ENCODE measurements around the gene TAB2.

Gene TAB2

GRCh38 chr6:149373511-149373910 lies 56.0 kb downstream of the TAB2 start:
- Histone ChIP-seq H3K9ac (ENCODE audit: low read length) (no peak overlapping the region), H3K27ac (ENCODE audit: low read length, poor library complexity, severe bottlenecking) (no peak overlapping the region), H2BK15ac (ENCODE audit: low read depth, poor library complexity, severe bottlenecking) (no peak overlapping the region), H3K18ac (ENCODE audit: low read depth in 1 of 2, low read length in 2 of 2) (no peak overlapping the region), H3K4me3 (ENCODE audit: insufficient read depth in 1 of 2, low read depth in 1 of 2, low read length in 2 of 2) (no peak overlapping the region), H2AFZ (ENCODE audit: low read depth, low read length) (no peak overlapping the region), H3K23ac (ENCODE audit: low read length in 2 of 2) (no peak overlapping the region), H3K36me3 (ENCODE audit: control insufficient read depth in 1 of 2, insufficient read depth in 2 of 2, low read depth in 1 of 2, low read length in 2 of 2) (peaks cover 5 to 53% of the 10 kb centered on the region in 2 experiments), H2AK5ac (ENCODE audit: low read length, severe bottlenecking) (no peak overlapping the region), H3K4ac (ENCODE audit: low read depth in 1 of 2, low read length in 2 of 2) (no peak overlapping the region), H2BK120ac (ENCODE audit: low read depth, low read length) (no peak overlapping the region), H4K91ac (ENCODE audit: low read length) (no peak overlapping the region), H3K4me2 (ENCODE audit: low read length, poor library complexity, severe bottlenecking) (no peak overlapping the region), H4K8ac (ENCODE audit: low read length) (no peak overlapping the region), H3K9me3 (ENCODE audit: control insufficient read depth, low read length) (no peaks in the 10 kb centered on the region), H3K4me1 (ENCODE audit: control insufficient read depth, insufficient read depth, low read depth, low read length) (no peaks in the 10 kb centered on the region), H2BK12ac (ENCODE audit: low read length in 2 of 2) (no peak overlapping the region), H3K79me1 (replicated peaks; ENCODE audit: low read length, poor library complexity, severe bottlenecking) (peaks cover 12% of the 10 kb centered on the region), H2BK5ac (ENCODE audit: low read depth, low read length, poor library complexity, severe bottlenecking) (no peak overlapping the region), H3K14ac (ENCODE audit: low read length in 2 of 2) (no peak overlapping the region), H3K27me3 (ENCODE audit: control insufficient read depth in 1 of 2, insufficient read depth in 1 of 2, low read length in 2 of 2) (no peaks in the 10 kb centered on the region)
- 100% methylated on average over 2 of the region's 2 CpGs for WGBS
- no peak for DNase-seq

- Histone ChIP-seq H2BK120ac (ENCODE audit: low read depth, low read length) (no peak overlapping the region), H3K36me3 (ENCODE audit: control insufficient read depth in 1 of 2, insufficient read depth in 2 of 2, low read depth in 1 of 2, low read length in 2 of 2) (peaks cover 20 to 64% of the 10 kb centered on the region in 2 experiments), H3K4me3 (ENCODE audit: insufficient read depth in 1 of 2, low read depth in 1 of 2, low read length in 2 of 2) (no peak overlapping the region), H3K9me3 (ENCODE audit: control insufficient read depth, low read length) (no peaks in the 10 kb centered on the region), H3K23ac (ENCODE audit: low read length in 2 of 2) (no peak overlapping the region), H3K14ac (ENCODE audit: low read length in 2 of 2) (no peak overlapping the region), H3K18ac (ENCODE audit: low read depth in 1 of 2, low read length in 2 of 2) (no peak overlapping the region), H4K8ac (ENCODE audit: low read length) (no peak overlapping the region), H2BK5ac (ENCODE audit: low read depth, low read length, poor library complexity, severe bottlenecking) (no peak overlapping the region), H3K79me1 (replicated peaks; ENCODE audit: low read length, poor library complexity, severe bottlenecking) (peaks cover 30% of the 10 kb centered on the region), H3K9ac (ENCODE audit: low read length) (no peak overlapping the region), H2BK12ac (ENCODE audit: low read length in 2 of 2) (no peak overlapping the region), H3K27ac (ENCODE audit: low read length, poor library complexity, severe bottlenecking) (no peak overlapping the region), H3K27me3 (ENCODE audit: control insufficient read depth in 1 of 2, insufficient read depth in 1 of 2, low read length in 2 of 2) (no peaks in the 10 kb centered on the region), H3K4ac (ENCODE audit: low read depth in 1 of 2, low read length in 2 of 2) (no peak overlapping the region), H4K91ac (ENCODE audit: low read length) (no peak overlapping the region), H2AK5ac (ENCODE audit: low read length, severe bottlenecking) (no peak overlapping the region), H2AFZ (ENCODE audit: low read depth, low read length) (no peak overlapping the region), H3K4me1 (ENCODE audit: control insufficient read depth, insufficient read depth, low read depth, low read length) (peaks cover 1% of the 10 kb centered on the region), H2BK15ac (ENCODE audit: low read depth, poor library complexity, severe bottlenecking) (no peak overlapping the region), H3K4me2 (ENCODE audit: low read length, poor library complexity, severe bottlenecking) (no peak overlapping the region)
- DNase-seq = no peak
- 100% methylated on average over 2 of the region's 3 CpGs for WGBS
Measured at GRCh38 chr6:149379977-149380376, 62.5 kb downstream of the TAB2 start.

- Histone ChIP-seq H3K4ac (ENCODE audit: low read depth in 1 of 2, low read length in 2 of 2) (no peak overlapping the region), H3K27me3 (ENCODE audit: control insufficient read depth in 1 of 2, insufficient read depth in 1 of 2, low read length in 2 of 2) (no peaks in the 10 kb centered on the region), H3K9ac (ENCODE audit: low read length) (no peak overlapping the region), H3K79me1 (replicated peaks; ENCODE audit: low read length, poor library complexity, severe bottlenecking) (peaks cover 33% of the 10 kb centered on the region), H3K23ac (ENCODE audit: low read length in 2 of 2) (no peak overlapping the region), H3K9me3 (ENCODE audit: control insufficient read depth, low read length) (no peaks in the 10 kb centered on the region), H3K36me3 (ENCODE audit: control insufficient read depth in 1 of 2, insufficient read depth in 2 of 2, low read depth in 1 of 2, low read length in 2 of 2) (peaks cover 20 to 68% of the 10 kb centered on the region in 2 experiments), H4K8ac (ENCODE audit: low read length) (no peak overlapping the region), H3K27ac (ENCODE audit: low read length, poor library complexity, severe bottlenecking) (no peak overlapping the region), H2BK15ac (ENCODE audit: low read depth, poor library complexity, severe bottlenecking) (no peak overlapping the region), H4K91ac (ENCODE audit: low read length) (no peak overlapping the region), H3K14ac (ENCODE audit: low read length in 2 of 2) (no peak overlapping the region), H3K18ac (ENCODE audit: low read depth in 1 of 2, low read length in 2 of 2) (no peak overlapping the region), H3K4me1 (ENCODE audit: control insufficient read depth, insufficient read depth, low read depth, low read length) (peaks cover 1% of the 10 kb centered on the region), H2BK5ac (ENCODE audit: low read depth, low read length, poor library complexity, severe bottlenecking) (no peak overlapping the region), H2AK5ac (ENCODE audit: low read length, severe bottlenecking) (no peak overlapping the region), H2BK120ac (ENCODE audit: low read depth, low read length) (no peak overlapping the region), H2BK12ac (ENCODE audit: low read length in 2 of 2) (no peak overlapping the region), H3K4me3 (ENCODE audit: insufficient read depth in 1 of 2, low read depth in 1 of 2, low read length in 2 of 2) (no peak overlapping the region), H3K4me2 (ENCODE audit: low read length, poor library complexity, severe bottlenecking) (no peak overlapping the region), H2AFZ (ENCODE audit: low read depth, low read length) (no peak overlapping the region)
- no peak for DNase-seq
Measured at GRCh38 chr6:149380523-149380922, 63.0 kb downstream of the TAB2 start.

- H3K23ac ChIP-seq (ENCODE audit: low read length in 2 of 2) = no peak overlapping the region
- H3K4me2 ChIP-seq (ENCODE audit: low read length, poor library complexity, severe bottlenecking) = no peak overlapping the region
- H2BK15ac ChIP-seq (ENCODE audit: low read depth, poor library complexity, severe bottlenecking) = no peak overlapping the region
- no peak overlapping the region for H3K14ac ChIP-seq (ENCODE audit: low read length in 2 of 2)
- no peak overlapping the region for H2BK12ac ChIP-seq (ENCODE audit: low read length in 2 of 2)
- peaks cover 10% of the 10 kb centered on the region for H3K9me3 ChIP-seq (ENCODE audit: control insufficient read depth, low read length)
- H2BK120ac ChIP-seq (ENCODE audit: low read depth, low read length) = no peak overlapping the region
- DNase-seq = no peak
- peaks cover 24 to 77% of the 10 kb centered on the region in 2 experiments for H3K36me3 ChIP-seq (ENCODE audit: control insufficient read depth in 1 of 2, insufficient read depth in 2 of 2, low read depth in 1 of 2, low read length in 2 of 2)
- H3K4me1 ChIP-seq (ENCODE audit: control insufficient read depth, insufficient read depth, low read depth, low read length) = peaks cover 1% of the 10 kb centered on the region
- H2BK5ac ChIP-seq (ENCODE audit: low read depth, low read length, poor library complexity, severe bottlenecking) = no peak overlapping the region
- no peak overlapping the region for H2AK5ac ChIP-seq (ENCODE audit: low read length, severe bottlenecking)
- H3K27ac ChIP-seq (ENCODE audit: low read length, poor library complexity, severe bottlenecking) = no peak overlapping the region
- H3K27me3 ChIP-seq (ENCODE audit: control insufficient read depth in 1 of 2, insufficient read depth in 1 of 2, low read length in 2 of 2) = no peaks in the 10 kb centered on the region
- H3K4ac ChIP-seq (ENCODE audit: low read depth in 1 of 2, low read length in 2 of 2) = no peak overlapping the region
- H4K8ac ChIP-seq (ENCODE audit: low read length) = no peak overlapping the region
- H3K18ac ChIP-seq (ENCODE audit: low read depth in 1 of 2, low read length in 2 of 2) = no peak overlapping the region
- H4K91ac ChIP-seq (ENCODE audit: low read length) = no peak overlapping the region
- no peak overlapping the region for H3K9ac ChIP-seq (ENCODE audit: low read length)
- no peak overlapping the region for H2AFZ ChIP-seq (ENCODE audit: low read depth, low read length)
- H3K79me1 ChIP-seq (replicated peaks; ENCODE audit: low read length, poor library complexity, severe bottlenecking) = peaks cover 33% of the 10 kb centered on the region
- 99% methylated on average over 4 of the region's 4 CpGs for WGBS
- no peak overlapping the region for H3K4me3 ChIP-seq (ENCODE audit: insufficient read depth in 1 of 2, low read depth in 1 of 2, low read length in 2 of 2)
Measured at GRCh38 chr6:149383371-149383770, 65.9 kb downstream of the TAB2 start.
